NCI-H2196 treated with DMSO at 0.1 percent for 48 hours (cell line): ENCODE results near the gene SLC22A5.
"Not testable (repeated sequence)": the region's sequence is repeated elsewhere in the genome, so short reads cannot be mapped to it uniquely, and the experiment has no call there.

Experiments used
- DNase-seq: peaks from one replicate; lab custom pipeline; 2025; ENCODE audit not compliant: unreplicated experiment; lab: John Stamatoyannopoulos, UW

The SLC22A5 gene

DNA sequence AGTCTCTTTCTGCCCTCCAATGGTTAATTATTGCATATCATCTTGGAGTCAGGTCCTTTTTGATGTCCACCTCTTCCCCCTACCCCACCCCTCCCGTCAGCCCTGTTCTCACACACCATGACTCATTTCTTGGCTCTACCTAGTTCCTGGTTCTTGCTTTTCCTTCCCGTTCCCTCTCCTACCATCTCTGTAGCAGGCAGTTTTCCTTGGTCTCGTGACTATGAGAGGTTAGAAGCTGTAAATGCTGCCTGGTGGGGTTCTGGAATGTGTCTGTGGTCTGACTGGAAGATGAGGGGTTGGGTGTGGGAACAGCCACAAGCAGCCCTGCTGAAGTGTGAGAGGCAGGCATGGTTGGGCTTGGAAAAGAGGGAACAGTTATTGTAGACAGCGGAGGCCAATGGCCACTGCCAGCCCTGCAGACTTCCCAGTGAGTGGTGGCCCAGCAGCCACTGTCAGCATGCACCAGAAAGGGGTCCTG is 18.2 kb downstream of the SLC22A5 start:
- DNase-seq, result no peak

DNA sequence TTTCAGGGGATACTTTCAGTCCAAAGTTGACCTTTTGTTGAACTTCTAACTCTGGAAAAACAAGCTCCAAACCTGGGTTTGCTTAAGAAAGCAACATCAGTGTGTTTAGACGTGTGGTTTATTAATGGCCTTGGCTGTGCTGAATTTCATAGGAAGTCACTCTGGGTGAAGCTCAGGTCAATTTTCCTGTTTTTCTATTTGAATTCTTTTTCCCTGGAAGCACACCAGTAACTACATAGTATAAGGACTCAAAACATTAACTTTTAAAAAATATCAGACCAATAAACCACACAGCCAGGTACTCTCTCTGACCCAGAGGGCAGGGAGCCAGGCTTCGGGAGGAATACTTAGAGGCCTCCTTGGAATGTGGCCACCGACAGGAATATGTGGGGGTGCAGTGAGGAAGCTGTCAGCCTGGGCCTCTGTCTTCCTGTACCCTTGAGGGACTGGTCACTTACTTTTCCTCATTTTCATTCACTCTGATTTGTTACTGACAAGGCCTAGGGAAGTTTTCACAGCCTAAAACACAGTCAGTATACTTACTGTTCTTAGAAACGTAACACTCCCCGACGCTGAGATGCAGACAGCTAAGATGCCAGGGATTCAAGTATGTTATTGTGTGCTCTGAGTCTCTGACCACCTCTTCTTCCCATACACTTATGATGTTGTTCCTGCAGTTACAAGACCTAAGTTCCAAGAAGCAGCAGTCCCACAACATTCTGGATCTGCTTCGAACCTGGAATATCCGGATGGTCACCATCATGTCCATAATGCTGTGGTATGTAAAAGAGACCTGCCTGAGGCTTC is 18.9 kb downstream of the SLC22A5 start:
- no peak for DNase-seq

DNA sequence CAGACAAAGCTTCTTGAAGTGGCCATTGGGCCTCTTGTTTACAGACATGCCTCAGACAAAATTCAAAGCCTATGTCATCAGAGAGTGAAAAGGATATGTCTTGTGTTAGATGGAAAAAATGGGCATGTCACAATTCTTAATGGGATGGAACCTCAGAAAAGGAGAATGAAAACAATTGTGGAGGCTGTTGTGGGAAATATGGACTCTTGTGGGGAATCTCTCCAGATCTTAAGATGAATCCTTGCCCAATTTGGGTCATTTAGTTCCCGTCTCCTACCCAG is 19.5 kb downstream of the SLC22A5 start:
- no peak for DNase-seq

DNA sequence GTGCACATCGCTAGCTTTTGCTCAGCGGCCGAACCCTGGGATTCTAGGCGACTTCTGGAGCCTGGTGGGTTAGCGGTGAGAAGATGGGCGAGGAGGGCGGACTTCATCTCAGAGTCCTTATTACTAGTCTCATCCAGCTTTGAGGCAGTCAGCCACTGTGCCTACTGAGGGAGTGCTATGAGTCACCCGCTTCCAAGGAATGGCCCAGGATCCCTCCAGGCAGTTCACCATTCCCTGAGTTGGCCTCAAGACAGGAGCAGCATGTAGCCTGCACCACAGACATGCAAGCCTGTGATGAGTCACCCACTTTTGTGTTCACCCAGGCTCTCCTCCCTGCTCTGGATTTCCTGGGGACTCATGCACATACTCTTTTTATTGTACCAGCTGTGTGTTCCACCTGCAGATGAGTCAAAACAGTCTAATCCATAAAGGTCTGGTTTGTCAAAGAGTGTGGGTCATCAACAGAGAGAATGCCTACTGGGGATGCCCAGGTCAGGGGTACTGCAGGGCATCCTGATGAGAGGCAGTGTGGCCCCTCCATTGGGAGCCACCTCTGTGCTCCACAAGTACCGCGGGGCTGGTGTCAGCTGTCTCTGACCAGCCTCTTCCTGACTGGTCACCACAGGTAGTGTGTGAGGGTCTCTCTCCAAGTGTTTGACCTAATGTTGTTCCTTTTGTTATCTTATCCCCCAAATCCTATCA is 20.2 kb downstream of the SLC22A5 start:
- no peak for DNase-seq

DNA sequence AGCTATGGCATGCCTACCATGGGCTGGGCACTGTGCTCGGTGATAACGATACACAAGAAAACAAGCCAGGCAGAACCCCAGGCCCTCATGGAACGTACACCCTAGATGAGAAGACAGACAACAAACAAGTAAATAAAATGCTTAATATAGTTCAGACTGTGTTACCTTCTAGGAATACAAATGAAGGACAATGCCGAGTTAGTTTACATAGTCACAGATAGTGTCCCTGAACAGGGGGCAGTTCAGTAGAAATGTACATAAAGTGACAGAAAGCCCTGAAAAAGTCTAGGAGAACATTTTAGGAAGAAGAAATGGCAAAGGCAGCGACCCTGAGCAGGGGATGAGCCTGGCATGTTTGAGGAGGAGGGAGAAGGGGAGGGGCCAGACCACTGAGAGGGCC is 21.7 kb downstream of the SLC22A5 start:
- DNase-seq, result no peak

DNA sequence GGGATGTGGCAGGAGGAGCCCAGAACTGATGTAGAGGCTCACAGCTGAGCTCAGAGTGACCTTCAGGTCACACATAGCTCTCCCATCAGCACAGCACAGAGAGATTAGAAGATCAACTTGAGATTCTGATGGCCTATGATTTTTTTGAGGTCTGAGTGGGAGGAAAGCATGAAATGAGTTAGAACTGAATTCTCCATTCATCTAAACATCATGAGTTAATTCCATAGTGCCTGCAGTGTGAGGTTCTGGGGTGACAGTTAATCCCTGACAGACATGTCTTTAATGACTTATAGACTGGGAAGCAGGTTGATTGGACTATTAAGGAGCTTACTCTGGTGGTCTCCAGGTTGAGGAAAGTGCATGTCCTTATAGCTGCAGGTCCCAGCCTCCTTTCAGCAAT is 22.4 kb downstream of the SLC22A5 start:
- no peak for DNase-seq

DNA sequence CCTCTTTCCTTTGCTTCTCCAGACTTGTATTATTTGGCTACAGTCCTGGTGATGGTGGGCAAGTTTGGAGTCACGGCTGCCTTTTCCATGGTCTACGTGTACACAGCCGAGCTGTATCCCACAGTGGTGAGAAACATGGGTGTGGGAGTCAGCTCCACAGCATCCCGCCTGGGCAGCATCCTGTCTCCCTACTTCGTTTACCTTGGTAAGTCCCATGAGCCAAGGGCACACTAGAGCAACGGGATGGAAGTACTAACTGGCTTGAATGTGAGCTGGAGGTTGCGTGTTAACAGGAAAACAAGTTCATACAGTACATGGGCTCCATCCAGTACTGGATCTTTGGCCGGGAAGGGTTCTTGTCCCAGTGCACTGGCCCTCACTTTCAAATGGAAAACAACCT is 22.9 kb downstream of the SLC22A5 start:
- DNase-seq, result no peak

DNA sequence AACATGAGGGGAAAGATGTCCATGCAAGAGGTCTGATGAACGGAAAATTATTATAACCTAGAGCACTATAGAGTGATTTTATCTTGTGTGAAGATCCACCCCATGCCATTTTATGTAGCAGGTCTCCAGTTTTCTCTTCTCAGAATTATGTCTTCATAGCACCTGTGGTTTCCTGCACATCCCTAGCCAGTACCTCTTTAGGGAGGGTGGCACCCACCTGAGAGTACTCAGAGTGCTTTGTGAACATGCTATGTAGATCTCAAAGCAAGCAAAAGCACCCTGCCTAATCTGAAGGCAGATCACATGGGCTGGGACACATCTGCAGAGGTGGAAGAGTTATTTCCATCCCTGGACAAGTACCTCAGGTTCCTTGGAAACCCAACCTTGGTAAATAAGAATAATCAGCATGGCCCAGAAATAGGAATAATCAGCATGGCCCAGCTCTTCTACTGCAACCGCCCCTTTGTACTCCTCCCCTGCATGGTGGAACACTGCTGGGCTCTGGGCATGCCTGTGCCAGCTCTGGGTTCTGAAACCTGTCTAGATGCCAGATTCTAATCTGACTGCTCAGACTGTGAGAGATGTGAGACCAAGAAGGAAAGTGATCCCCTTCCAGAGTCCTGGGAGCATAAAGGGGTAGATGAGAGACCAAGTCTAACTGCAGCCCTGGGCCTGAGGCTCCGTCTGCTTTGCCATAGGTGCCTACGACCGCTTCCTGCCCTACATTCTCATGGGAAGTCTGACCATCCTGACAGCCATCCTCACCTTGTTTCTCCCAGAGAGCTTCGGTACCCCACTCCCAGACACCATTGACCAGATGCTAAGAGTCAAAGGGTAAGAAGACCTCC is 23.7 kb downstream of the SLC22A5 start:
- DNase-seq, result no peak

DNA sequence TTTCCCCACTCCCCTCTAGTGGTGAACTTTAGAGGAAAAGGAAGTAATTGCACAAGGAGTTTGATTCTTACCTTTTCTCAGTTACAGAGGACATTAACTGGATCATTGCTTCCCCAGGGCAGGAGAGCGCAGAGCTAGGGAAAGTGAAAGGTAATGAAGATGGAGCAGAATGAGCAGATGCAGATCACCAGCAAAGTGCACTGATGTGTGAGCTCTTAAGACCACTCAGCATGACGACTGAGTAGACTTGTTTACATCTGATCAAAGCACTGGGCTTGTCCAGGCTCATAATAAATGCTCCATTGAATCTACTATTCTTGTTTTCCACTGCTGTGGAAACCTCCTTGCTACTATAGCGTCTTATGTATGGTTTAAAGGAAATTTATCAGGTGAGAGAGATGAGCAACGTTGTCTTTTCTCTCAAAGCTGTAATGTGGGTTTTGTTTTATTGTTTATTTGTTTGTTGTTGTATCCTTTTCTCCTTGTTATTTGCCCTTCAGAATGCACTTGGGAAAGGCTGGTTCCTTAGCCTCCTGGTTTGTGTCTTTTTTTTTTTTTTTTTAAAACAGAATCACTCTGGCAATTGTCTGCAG is 25.3 kb downstream of the SLC22A5 start:
- DNase-seq, result no peak

DNA sequence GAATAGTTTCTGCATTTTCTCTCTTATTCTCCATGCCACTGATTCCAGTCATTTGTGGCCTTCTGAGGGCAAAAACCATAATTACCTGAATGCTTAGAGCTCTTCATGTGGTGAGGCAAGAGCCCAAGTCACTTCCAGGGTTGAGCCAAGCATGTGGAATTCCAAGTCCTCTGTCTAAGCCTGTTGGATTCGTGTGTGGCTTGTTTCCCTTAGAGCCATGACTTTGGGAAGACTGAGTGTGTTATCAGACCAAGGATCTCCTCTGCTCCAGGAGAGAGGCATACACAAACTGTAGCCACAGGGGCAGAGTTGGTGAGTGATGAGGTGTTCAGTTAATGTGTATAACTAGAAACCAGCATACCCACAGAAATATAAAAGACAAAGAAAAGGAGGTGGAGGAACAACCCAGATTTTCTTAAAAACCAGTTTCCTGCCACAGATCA is 27.1 kb downstream of the SLC22A5 start:
- DNase-seq, result no peak

DNA sequence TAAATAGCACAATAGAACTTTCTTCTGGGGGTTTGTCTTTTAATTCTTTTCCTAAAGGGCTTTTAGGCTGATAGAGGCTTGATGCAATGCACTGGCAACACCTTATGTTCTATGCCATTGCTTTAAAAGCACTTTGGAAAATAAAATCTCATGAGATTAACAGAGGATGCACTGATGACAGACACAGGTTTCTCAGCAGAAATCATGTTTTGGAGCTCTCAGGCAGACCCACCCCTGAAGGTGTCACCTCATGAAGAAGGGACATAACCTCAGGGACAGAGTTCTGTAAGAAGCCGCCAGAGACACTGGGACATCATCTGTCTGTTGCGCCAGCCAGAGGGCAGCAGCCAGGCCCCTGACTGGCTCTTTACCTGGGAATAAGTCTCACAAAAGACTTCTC is 27.7 kb downstream of the SLC22A5 start:
- DNase-seq, result no peak

DNA sequence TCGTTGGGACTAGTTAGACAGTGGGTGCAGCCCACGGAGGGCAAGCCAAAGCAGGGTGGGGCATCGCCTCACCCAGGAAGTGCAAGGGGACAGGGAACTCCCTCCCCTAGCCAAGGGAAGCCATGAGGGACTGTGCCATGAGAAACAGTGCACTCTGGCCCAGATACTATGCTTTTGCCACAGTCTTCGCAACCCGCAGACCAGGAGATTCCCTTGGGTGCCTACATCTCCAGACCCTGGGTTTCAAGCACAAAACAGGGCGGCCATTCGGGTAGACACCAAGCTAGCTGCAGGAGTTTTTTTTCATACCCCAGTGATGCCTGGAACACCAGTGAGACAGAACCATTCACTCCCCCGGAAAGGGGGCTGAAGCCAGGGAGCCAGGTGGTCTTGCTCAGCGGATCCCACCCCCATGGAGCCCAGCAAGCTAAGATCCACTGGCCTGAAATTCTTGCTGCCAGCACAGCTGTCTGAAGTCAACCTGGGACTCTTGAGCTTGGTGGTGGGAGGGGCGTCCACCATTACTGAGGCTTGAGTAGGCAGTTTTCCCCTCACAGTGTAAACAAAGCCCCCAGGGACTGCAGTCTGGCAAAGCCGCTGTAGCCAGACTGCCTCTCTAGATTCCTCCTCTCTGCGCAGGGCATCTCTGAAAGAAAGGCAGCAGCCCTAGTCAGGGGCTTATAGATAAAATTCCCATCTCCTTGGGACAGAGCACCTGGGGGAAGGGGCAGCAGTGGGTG is 28.6 kb downstream of the SLC22A5 start:
- DNase-seq, result not testable (repeated sequence)

DNA sequence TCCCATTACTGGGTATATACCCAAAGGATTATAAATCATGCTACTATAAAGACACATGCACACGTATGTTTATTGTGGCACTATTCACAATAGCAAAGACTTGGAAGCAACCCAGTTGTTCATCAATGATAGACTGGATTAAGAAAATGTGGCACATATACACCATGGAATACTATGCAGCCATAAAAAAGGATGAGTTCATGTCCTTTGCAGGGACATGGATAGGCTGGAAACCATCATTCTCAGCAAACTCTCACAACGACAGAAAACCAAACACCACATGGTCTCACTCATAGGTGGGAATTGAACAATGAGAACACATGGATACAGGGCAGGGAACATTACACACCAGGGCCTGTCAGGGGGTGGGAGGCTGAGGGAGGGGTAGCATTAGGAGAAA is 34.5 kb downstream of the SLC22A5 start:
- not testable (repeated sequence) for DNase-seq

DNA sequence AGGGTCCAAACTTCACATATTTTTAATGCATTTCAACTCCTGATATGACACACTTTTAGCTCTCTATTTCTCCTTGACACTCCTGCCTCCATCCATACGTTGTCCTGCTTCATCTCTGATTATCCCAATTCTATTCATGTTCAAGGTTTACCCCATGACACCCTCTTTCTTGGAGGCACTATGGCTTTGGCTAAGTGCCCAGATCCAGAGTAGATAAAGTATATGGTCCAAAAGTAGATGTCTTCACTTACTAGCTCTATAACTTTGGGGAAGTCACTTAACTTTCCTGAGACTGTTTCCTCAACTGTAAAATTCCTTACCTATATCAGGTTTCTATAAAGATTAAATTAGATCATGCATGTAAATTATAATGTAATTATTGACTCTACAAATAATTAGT is 36.1 kb downstream of the SLC22A5 start:
- no peak for DNase-seq

DNA sequence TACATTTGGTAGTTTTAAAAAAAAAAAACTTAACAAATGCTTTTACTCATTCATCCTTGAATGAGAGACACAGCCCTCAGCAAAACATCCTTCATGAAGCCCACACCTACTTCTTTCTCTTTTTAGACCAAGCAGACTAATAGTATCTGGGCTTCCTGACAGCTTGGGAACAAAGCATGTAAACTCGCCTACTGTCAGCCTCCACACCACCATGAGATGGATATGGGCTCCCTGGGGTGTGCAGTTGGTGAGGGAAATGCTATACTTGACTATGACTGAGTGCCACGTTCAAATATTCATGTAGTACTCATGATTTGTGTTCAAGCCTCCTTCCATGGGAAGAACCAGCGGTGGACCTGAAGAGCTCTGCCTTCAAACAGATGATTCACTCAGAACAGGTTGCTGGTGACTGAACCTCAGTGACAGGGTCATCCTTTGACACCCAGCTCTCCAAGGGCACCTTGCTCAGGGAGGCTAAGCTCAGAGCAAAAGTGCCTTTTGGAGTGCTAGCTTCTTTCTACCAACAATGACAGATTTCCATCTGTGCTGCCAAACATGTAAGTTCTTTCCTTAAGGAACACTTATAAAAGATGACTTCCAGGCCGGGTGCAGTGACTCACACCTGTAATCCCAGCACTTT is 36.8 kb downstream of the SLC22A5 start:
- no peak for DNase-seq

DNA sequence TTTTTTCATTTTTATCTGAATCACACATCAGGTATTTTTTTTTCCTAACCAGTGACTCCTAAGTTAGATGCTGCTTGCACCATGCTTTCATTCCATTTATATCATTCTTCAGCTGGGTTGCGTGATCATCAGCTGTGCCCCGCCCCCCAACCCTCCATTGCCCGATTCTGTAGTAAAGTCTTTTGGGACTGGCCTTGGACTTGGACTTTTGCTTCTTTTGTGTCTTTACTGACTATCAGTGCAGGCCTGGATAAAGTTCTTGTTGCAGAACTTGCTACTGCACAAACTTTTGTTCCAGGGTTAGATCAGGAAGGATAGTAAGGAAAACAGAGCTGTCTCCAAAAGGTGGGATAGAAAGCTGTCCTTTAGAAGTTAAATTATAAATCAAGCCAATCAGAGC is 38.5 kb downstream of the SLC22A5 start:
- no peak for DNase-seq

DNA sequence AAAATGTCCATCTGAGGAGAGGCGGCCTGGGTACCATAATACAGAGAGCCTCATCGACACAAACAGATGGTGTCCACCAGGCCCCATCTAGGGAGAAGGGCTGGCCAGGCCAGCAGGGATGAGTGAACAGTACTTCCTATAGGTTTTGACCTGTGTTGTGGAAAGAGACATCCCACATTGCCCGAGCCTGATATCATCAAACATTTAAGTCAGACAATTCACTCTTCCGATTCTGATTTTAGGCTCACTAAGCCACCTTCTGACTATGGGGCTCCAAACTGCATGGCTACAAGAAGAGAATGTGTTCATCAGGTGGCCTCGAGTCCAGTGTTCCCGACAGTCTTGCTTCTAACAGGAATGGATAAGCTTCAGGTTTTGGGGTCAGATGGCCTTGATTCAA is 38.9 kb downstream of the SLC22A5 start:
- DNase-seq, result no peak

DNA sequence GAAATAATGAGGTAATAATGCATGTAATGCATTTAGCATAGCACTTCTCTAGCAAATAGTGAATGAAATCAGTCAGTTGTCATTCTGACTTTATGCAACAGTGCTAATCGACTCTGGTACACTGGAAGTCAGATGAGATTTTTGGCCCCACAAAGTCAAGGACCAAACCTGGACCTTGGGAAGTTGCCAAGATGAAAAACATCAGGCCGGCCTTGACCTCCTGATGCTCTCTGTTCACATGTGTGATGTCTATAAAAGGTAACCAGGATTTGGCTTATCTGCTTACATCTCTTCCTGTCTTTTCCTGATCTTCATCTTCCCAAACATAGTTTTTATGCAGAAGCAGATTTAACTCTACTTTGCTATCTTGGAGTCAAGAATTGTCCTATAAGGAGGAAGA is 39.5 kb downstream of the SLC22A5 start:
- no peak for DNase-seq

DNA sequence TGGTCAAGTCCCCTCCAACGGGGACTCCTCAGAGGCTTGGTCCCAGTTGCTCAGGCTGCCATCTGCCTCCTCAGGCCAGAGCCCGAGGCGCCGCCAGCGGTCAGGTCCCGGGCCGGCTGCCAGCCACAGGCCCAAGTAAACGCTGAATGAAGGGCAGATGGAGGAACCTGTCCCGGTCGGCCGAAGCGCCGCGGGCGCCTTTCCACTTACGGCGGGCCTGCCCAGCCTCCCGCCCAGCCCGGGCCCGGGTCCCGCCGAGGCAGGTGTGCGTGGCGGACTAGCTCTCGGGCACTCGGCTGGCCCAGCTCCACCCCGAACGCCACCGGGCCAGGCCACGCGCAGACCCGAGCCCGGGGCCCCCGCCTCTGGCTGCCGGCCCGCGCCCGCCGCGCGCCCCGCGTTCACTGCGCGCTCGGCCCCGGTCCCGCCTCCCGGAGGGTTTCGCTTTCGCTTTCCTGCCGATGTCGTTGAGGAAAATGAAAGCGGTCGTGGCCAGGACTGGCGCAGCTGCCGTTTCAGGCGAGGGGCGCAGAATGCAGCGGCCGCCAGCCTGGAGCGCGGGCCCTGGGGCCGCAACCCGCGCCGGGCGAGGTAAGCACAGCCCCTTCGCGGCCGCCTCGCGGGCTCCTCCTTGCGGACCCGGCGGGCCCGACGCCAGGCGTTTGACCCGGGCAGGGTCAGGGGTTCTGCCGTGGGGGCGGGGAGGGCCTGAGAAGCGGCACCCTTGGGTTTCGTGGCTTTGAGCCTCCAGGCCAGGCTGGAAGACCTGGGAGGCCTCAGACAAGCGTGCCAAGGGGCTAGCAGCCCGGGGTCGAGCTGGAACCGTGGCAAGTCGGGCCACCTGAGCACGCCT is 41.2 kb downstream of the SLC22A5 start:
- peak; percentile 56 for DNase-seq
